GM12864 (cell line): ENCODE results near the gene MOV10L1.

Experiments used
- DNase-seq: peaks from one replicate; pipeline ENCODE4 v3.0.0-alpha.2; 2011; ENCODE audit warnings: low read depth
- H3K4me3 ChIP-seq: 2 replicates; pipeline ENCODE4 v1.5.1; 2011; ENCODE audit warnings: mild to moderate bottlenecking, low read depth, low read length, control low read depth
- TF ChIP-seq, protein P1 (sequence below): IDR thresholded peaks from 2 replicates; pipeline ENCODE4 v1.5.1; 2011; ENCODE audit warnings: low read depth, mild to moderate bottlenecking, moderate library complexity, low read length, control low read depth, inconsistent platforms; ENCODE audit errors: missing control alignments

The MOV10L1 gene

DNA sequence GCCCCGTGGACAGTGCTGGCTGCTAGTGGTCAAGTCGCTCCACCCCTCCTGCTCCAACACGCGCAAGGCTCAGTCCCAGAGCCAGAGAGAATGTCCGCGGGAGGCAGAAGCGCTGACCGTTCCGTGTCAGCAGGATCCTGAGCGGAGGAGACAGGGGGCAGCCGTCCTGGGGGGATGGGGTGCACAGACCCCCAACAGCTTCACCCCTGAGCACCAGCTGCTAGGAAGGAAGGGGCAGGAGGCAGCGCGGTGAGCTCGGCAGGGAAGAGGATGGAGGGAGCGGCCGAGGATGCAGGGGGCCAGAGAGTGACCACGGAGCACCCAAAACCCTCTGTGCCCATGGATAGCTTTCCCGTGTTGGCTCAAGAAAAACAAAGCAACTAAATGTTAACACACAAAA lies 25.4 kb upstream of the MOV10L1 start:
- TF ChIP-seq, protein P1, sequence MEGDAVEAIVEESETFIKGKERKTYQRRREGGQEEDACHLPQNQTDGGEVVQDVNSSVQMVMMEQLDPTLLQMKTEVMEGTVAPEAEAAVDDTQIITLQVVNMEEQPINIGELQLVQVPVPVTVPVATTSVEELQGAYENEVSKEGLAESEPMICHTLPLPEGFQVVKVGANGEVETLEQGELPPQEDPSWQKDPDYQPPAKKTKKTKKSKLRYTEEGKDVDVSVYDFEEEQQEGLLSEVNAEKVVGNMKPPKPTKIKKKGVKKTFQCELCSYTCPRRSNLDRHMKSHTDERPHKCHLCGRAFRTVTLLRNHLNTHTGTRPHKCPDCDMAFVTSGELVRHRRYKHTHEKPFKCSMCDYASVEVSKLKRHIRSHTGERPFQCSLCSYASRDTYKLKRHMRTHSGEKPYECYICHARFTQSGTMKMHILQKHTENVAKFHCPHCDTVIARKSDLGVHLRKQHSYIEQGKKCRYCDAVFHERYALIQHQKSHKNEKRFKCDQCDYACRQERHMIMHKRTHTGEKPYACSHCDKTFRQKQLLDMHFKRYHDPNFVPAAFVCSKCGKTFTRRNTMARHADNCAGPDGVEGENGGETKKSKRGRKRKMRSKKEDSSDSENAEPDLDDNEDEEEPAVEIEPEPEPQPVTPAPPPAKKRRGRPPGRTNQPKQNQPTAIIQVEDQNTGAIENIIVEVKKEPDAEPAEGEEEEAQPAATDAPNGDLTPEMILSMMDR, result no peak
- DNase-seq, result no peak
- no peak overlapping the region for H3K4me3 ChIP-seq

- no peak overlapping the region for H3K4me3 ChIP-seq
- TF ChIP-seq, protein P1, result no peak
- no peak for DNase-seq
Observed at GRCh38 chr22:50067244-50067643, 22.6 kb upstream of the MOV10L1 start.

DNA sequence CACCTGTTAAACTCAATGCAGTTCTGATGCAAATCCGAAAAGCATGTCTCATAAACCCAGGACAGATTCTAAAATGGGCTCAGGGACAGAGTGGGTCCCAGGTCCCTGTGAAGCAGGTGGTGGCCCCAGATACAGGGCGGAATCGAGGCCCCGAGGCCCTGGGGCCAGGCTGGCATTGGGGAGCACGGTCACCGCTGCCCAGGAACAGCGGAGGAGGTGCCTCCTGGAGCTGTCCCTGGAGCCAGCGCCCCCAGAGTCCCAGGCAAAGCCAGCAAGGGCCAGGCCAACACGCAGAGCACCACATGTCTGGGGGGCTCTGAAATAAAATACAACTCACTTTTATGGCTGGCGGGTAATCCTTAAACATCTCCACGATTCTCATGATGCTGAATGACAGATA lies 21.7 kb upstream of the MOV10L1 start:
- TF ChIP-seq, protein P1, result no peak

GRCh38 chr22:50070366-50070765 lies 19.4 kb upstream of the MOV10L1 start:
- TF ChIP-seq, protein P1, result no peak

More for the DNA sequence above, 21.7 kb upstream of the MOV10L1 start:
- no peak for DNase-seq
- no peak overlapping the region for H3K4me3 ChIP-seq

DNA sequence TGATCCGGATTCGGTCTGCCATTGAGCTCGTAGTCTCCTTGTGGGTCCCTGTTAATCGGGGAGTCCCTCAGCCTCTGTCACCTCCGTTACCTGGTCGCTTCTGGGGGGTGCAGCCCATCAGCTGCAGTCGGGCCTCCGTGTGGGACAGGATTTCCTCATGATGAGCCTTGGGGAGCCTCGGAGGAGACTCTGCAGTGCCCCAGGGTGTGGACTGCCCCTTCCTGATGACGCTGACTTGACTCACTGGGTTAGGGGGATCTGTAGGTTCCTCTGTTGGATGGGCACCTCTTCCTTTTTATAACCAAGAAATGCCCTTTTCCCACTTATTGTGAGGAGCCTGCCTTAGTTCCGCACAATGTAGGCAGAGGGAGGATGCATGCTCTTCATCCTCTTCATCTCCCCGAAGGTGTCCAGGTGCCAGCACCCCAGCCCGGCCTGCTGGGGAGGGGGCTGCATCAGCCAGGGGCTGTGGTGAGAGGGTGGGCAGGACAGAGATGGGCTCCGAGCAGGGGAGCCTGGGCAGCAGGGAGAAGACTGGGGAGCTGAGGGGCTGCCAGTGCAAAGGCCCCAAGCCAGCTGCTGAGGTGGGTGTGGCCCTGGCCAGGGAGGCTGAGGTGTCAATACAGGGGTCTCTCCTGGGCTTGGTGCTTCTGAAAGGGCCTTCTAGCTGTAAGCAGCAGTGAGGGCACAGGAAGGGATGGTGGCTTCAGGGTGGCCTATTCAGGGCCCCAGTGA lies 18.2 kb upstream of the MOV10L1 start:
- DNase-seq, result no peak
- H3K4me3 ChIP-seq, result no peak overlapping the region
- TF ChIP-seq, protein P1, result no peak

More at GRCh38 chr22:50070366-50070765, 19.4 kb upstream of the MOV10L1 start:
- no peak for DNase-seq
- H3K4me3 ChIP-seq, result no peak overlapping the region

DNA sequence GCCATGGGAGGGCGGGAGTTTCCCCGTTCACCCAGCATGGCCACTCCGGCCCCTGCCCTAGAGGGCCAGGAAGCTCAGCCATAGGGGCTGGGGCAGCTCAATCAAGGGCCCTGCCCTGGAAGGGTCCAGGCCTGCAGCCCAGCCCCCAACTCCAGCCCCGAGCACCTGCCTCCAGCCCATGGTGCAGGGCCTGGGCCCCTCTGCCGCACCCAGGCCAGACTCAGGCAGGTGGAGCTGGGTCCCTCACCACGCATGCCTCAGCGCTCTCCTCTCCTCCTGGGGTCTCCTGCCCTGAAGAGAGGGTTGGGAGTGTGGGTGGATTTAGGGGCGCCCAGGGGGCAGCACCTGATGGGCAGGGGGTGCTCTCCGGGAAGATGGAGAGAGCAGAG lies 17.6 kb upstream of the MOV10L1 start:
- no peak for DNase-seq
- TF ChIP-seq, protein P1, result no peak
- H3K4me3 ChIP-seq, result no peak overlapping the region
